ENCODE measurements around the gene KLK10.

The KLK10 gene

DNA sequence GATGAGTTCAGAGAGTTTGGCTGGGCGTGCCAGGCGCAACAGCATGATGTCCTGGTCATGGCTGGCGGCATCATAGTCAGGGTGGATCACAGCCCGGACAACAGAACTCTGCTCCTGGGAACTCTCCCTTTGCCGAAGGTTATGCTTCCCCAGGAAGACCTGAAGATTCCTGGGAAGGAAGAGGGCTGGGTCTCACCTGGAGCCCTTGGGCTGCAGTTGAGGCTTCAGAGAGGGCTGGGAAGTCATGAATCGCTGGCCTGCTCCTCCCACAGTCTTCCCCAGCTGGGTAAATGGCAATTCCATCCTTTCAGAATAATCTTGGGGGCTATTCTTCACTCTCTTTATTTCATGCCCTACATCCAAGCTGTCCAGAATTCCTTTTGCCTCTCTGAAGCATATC is 56.1 kb downstream of the KLK10 start:
- no peak for DNase-seq

Measured in SHP77 (cell line).